ENCODE measurements around the gene RASL11A.
"Not testable (repeated sequence)": the region's sequence is repeated elsewhere in the genome, so short reads cannot be mapped to it uniquely, and the experiment has no call there.

RASL11A gene, protein sequence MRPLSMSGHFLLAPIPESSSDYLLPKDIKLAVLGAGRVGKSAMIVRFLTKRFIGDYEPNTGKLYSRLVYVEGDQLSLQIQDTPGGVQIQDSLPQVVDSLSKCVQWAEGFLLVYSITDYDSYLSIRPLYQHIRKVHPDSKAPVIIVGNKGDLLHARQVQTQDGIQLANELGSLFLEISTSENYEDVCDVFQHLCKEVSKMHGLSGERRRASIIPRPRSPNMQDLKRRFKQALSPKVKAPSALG

DNA sequence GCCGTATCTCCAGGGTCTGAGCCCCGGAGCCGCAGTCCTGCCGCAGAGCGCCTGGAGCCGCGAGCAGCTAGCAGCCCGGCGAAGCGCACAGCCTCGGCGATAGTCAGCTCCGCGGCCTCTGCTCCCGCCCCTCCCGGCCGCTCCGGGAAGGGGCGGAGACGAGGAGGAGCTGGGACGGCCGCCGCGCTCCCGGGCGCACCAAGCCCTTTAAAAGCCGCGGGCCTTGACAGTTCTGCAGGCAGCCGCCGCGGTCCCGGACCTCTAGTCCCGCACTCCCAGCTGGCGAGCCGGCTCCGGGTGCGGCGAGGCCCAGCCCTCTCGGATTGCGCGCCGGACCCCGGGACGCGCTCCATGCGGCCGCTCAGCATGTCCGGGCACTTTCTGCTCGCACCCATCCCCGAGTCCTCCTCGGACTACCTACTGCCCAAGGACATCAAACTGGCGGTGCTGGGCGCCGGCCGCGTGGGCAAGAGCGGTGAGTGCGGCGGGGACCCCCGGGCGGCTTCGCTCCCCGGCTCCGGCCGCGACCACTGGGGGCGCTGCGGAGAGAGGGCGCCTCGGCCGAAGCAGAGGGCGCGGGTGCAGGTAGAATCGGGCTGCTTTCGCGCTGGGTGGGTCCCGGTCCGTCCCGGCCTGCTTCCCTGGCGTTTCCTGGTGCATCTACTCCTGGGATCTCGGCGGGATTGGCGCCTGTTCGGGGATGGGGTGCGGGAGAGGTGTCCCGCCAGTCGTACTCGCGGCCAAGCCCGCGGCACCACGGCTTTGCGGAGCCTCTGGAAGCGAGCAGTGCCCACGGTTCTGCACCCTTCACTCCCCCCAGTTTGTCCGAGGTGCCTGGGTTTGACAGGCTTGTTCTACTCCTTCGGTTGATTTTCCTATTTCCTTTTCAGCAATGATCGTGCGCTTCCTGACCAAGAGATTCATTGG is at the start of gene RASL11A:
RASL11A (plus strand) TSS at position 237 of the 927 bp plus-strand sequence; CDS start at position 352, 115 bp downstream.
- Mint-ChIP-seq H3K9me3 (ENCODE audit: low read depth) (no peaks in the 10 kb centered on the region), H3K4me3 (peak within 1 kb of the TSS; percentile 93), H3K27ac (peak within 1 kb of the TSS; percentile 75), H3K4me1 (ENCODE audit: low read depth) (peaks cover 26% of the 10 kb centered on the region), H3K36me3 (no peaks in the 10 kb centered on the region), H3K27me3 (no peaks in the 10 kb centered on the region)

GRCh38 chr13:27222100-27222499 is 48.5 kb upstream of the RASL11A start:
- not testable (repeated sequence) for H3K36me3 Mint-ChIP-seq; H3K4me3 Mint-ChIP-seq; H3K27ac Mint-ChIP-seq; H3K27me3 Mint-ChIP-seq; H3K9me3 Mint-ChIP-seq (ENCODE audit: low read depth)
- H3K4me1 Mint-ChIP-seq (ENCODE audit: low read depth), result peaks cover 13% of the 10 kb centered on the region

- peaks cover 2% of the 10 kb centered on the region for H3K36me3 Mint-ChIP-seq
Measured at GRCh38 chr13:27226991-27227390, 43.6 kb upstream of the RASL11A start.

GRCh38 chr13:27228131-27228530 is 42.5 kb upstream of the RASL11A start:
- Mint-ChIP-seq H3K4me3 (no peak overlapping the region), H3K27me3 (no peaks in the 10 kb centered on the region), H3K4me1 (ENCODE audit: low read depth) (peaks cover 18% of the 10 kb centered on the region), H3K9me3 (ENCODE audit: low read depth) (peaks cover 5% of the 10 kb centered on the region), H3K27ac (no peak overlapping the region), H3K36me3 (peaks cover 9% of the 10 kb centered on the region)

More at GRCh38 chr13:27226991-27227390, 43.6 kb upstream of the RASL11A start:
- Mint-ChIP-seq H3K9me3 (ENCODE audit: low read depth) (peaks cover 3% of the 10 kb centered on the region), H3K4me3 (peak overlapping the region; percentile 52), H3K27me3 (no peaks in the 10 kb centered on the region), H3K27ac (no peak overlapping the region), H3K4me1 (ENCODE audit: low read depth) (peaks cover 18% of the 10 kb centered on the region)

DNA sequence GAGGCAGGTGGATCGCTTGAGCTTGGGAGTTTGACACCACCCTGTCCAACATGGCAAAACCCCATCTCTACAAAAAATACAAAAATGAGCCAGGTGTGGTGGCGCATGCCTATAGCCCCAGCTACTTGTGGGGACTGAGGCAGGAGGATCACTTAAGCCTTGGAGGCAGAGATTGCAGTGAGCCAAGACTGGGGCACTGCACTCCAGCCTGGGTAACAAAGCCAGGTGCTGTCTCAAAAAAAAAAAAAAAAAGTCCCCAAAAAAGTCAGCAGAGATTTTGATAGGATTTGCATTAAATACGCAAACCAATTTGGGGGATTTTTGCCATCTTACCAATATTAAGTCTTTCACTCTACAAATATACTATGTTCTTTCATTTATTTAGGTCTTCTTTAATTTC is 41.0 kb upstream of the RASL11A start:
- Mint-ChIP-seq H3K27me3 (no peaks in the 10 kb centered on the region), H3K9me3 (ENCODE audit: low read depth) (peaks cover 5% of the 10 kb centered on the region), H3K4me1 (ENCODE audit: low read depth) (peaks cover 18% of the 10 kb centered on the region), H3K27ac (no peak overlapping the region), H3K36me3 (peaks cover 12% of the 10 kb centered on the region), H3K4me3 (no peak overlapping the region)

- H3K27me3 Mint-ChIP-seq, result no peaks in the 10 kb centered on the region
Measured at GRCh38 chr13:27233964-27234363, 36.7 kb upstream of the RASL11A start.

GRCh38 chr13:27236478-27236877 is 34.2 kb upstream of the RASL11A start:
- Mint-ChIP-seq H3K9me3 (ENCODE audit: low read depth) (peaks cover 5% of the 10 kb centered on the region), H3K4me1 (ENCODE audit: low read depth) (peaks cover 1% of the 10 kb centered on the region), H3K36me3 (peaks cover 12% of the 10 kb centered on the region), H3K4me3 (no peak overlapping the region), H3K27ac (no peak overlapping the region), H3K27me3 (no peaks in the 10 kb centered on the region)

More at GRCh38 chr13:27233964-27234363, 36.7 kb upstream of the RASL11A start:
- peaks cover 12% of the 10 kb centered on the region for H3K36me3 Mint-ChIP-seq
- H3K9me3 Mint-ChIP-seq (ENCODE audit: low read depth), result peaks cover 5% of the 10 kb centered on the region
- H3K4me1 Mint-ChIP-seq (ENCODE audit: low read depth), result peaks cover 1% of the 10 kb centered on the region
- no peak overlapping the region for H3K4me3 Mint-ChIP-seq
- no peak overlapping the region for H3K27ac Mint-ChIP-seq

DNA sequence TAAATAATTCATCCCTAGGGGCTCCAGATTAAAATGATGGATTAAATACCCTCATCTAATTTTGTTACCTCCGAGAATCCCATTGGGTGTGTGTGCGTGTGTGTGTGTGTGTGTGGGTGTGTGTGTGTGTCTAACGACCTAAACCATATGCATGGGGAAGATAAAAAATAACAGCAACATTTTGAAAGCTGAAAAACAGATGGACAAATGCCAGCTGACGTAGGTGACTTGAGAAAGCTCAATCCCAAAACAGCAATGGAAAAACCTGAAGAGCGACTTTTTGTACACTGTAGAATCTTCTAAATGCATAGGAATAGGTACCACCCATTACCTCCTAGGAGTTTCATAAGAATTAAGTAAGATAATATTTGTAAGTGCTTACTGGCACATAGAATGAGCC is 27.9 kb upstream of the RASL11A start:
- Mint-ChIP-seq H3K36me3 (peaks cover 3% of the 10 kb centered on the region), H3K9me3 (ENCODE audit: low read depth) (no peaks in the 10 kb centered on the region), H3K4me1 (ENCODE audit: low read depth) (peaks cover 5% of the 10 kb centered on the region), H3K27ac (no peak overlapping the region), H3K27me3 (no peaks in the 10 kb centered on the region), H3K4me3 (no peak overlapping the region)

DNA sequence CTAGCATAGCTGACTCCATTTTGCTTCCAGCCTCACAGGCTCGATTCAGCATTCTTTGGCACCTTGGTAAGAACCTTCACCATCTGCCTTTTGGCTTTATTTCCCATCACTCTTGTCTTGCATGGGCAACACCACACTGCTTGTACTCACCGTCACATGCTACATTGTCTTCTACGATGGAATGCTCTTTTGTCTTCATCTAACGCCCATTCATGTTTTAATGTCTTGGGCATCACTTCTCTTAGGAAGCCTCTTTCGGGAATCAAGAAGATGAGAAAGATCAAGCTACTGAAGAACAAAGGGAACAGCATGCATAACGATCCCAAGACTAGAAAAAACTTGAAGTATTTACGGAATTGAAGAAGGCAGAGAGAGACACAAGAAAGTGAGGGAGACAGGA is 25.0 kb upstream of the RASL11A start:
- no peaks in the 10 kb centered on the region for H3K9me3 Mint-ChIP-seq (ENCODE audit: low read depth)
- no peak overlapping the region for H3K4me3 Mint-ChIP-seq
- peaks cover 3% of the 10 kb centered on the region for H3K36me3 Mint-ChIP-seq
- H3K27ac Mint-ChIP-seq, result peak overlapping the region; percentile 1
- no peaks in the 10 kb centered on the region for H3K27me3 Mint-ChIP-seq
- peaks cover 21% of the 10 kb centered on the region for H3K4me1 Mint-ChIP-seq (ENCODE audit: low read depth)

- Mint-ChIP-seq H3K9me3 (ENCODE audit: low read depth) (no peaks in the 10 kb centered on the region), H3K4me3 (peak overlapping the region; percentile 93)
Measured at GRCh38 chr13:27250833-27251165, 19.8 kb upstream of the RASL11A start.

DNA sequence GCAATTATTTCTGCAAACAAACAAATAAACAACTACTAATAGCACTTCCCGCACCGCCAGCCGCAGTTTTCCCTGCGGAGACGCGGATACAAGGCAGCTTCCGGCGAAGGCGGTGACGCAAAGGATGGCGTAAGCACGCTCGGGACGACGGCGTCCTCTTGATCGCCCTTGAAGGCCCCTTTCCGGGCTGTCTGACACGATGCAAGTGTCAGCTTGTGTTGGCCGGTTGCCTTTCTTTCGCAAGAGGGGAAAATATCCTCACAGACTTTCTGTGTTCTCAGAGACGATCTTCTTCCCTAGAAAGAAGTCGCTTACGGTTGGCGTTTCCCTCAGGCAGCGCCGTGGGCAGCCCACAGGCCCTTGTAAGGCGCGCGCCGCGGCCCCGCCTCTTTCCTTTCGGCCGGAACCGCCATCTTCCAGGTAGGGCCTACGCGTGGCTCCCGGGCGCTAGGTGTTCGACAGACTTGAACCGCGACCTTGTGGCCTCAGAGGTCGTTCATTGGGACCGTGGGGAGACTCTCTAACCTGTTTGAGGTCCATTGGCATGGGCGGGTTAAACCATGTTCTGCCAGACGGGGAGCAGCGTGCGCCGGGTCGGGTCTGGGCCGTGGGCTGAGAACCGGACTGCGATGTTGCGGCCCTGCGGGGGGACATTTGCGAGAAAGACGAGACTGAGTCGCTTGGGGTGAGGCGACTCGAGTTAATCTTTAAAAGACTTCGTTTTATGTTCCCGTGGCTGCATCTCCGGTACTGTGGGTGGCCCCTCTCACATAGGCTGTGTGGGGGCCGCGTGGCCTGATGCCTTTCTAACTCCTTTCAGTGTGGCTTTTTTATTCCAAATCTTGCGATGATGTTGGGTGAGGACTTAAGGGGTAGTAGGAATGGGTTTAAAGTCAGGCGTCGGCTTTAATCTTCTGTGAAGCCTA is 19.2 kb upstream of the RASL11A start, which contains the start of gene RPL21:
RPL21 (plus strand) TSS at position 393 of the 926 bp plus-strand sequence. CDS start 2,219 bp downstream, outside the sequence.
- no peaks in the 10 kb centered on the region for H3K9me3 Mint-ChIP-seq (ENCODE audit: low read depth)
- no peaks in the 10 kb centered on the region for H3K27me3 Mint-ChIP-seq
- peaks cover 50% of the 10 kb centered on the region for H3K4me1 Mint-ChIP-seq (ENCODE audit: low read depth)
- H3K27ac Mint-ChIP-seq, result peak within 1 kb of the TSS; percentile 96
- peaks cover 27% of the 10 kb centered on the region for H3K36me3 Mint-ChIP-seq
- peak within 1 kb of the TSS; percentile 93 for H3K4me3 Mint-ChIP-seq

More at GRCh38 chr13:27250833-27251165, 19.8 kb upstream of the RASL11A start:
- Mint-ChIP-seq H3K27ac (peak overlapping the region; percentile 96), H3K4me1 (ENCODE audit: low read depth) (peaks cover 47% of the 10 kb centered on the region), H3K36me3 (peaks cover 26% of the 10 kb centered on the region), H3K27me3 (no peaks in the 10 kb centered on the region)

DNA sequence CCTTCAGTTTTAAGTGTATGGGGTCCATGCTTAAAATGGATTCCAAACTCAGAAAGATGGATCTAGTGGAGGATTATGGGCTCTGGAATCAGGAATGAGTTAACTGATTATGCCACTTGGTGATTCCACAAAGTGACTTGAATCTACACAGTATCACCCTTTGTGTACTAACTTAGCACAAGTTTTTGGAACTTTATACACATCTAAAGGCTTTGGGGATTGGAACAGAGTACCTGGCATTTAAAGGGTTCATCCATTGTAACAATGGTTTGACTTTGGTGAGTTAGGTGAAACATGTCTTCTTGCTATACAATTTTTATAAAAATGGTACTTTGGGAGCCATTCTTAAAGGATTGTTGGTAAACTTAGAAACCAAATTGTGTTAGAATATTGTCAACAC is 18.2 kb upstream of the RASL11A start:
- Mint-ChIP-seq H3K4me3 (peak overlapping the region; percentile 93), H3K4me1 (ENCODE audit: low read depth) (peaks cover 54% of the 10 kb centered on the region), H3K27me3 (no peaks in the 10 kb centered on the region), H3K36me3 (peaks cover 30% of the 10 kb centered on the region), H3K27ac (peak overlapping the region; percentile 96), H3K9me3 (ENCODE audit: low read depth) (no peaks in the 10 kb centered on the region)

GRCh38 chr13:27257233-27257568 is 13.4 kb upstream of the RASL11A start:
- H3K4me1 Mint-ChIP-seq (ENCODE audit: low read depth), result peaks cover 77% of the 10 kb centered on the region
- peak overlapping the region; percentile 3 for H3K4me3 Mint-ChIP-seq
- H3K36me3 Mint-ChIP-seq, result peaks cover 40% of the 10 kb centered on the region
- no peaks in the 10 kb centered on the region for H3K9me3 Mint-ChIP-seq (ENCODE audit: low read depth)
- H3K27me3 Mint-ChIP-seq, result no peaks in the 10 kb centered on the region
- H3K27ac Mint-ChIP-seq, result peak overlapping the region; percentile 82

DNA sequence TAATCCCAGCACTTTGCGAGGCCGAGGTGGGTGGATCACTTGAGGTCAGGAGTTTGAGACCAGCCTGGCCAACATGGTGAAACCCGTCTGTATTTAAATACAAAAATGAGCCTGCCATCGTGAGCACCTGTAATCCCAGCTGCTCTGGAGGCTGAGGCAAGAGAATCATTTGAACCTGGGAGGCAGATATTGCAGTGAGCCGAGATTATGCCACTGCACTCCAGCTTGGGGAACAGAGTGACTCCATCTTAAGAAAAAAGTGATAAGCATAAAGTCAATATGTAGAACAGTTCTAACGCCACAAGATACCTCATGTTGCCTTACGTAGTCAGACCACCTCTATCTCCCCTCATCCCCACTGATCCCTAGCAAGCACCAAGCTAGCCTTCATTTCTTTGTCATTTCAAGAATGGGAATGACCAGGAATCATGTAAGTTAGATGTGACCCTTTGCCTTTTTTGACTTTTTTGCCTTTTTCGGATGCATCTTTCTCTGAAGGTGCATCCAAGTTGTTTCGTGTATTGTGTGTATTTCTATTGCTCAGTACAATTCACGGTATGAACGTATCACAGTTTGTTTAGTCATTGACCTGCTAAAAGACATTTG is 12.9 kb upstream of the RASL11A start:
- Mint-ChIP-seq H3K9me3 (ENCODE audit: low read depth) (no peaks in the 10 kb centered on the region), H3K4me1 (ENCODE audit: low read depth) (peaks cover 81% of the 10 kb centered on the region), H3K27me3 (no peaks in the 10 kb centered on the region), H3K36me3 (peaks cover 35% of the 10 kb centered on the region), H3K4me3 (peak overlapping the region; percentile 3), H3K27ac (peak overlapping the region; percentile 82)
